ENCODE data around the gene IFNA5. TPM values are rescaled to one million over a fixed set of nuclear protein-coding genes. Genes with fewer than 3 reads are reported as not detected.

The IFNA5 gene
- total RNA-seq, 1 donor from 2014 or later = not detected

DNA sequence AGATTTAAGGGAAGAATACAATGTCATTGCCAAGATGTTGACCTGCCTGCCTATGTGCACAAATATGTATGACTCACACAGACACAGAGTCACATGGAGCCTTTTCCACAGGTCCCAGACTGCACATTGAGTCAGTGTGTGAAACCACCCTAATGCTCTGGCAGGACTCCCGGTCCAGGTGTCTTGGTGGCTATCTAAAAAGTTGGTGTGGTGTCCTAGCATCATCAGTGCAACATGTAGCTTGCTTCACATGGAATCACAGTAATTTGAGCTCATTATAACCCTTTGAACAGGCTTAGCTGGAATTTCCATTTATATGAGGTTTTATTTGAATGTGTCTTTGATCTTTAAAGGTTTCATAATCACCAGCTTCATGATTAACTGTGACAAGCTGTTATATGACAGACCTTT lies 10.7 kb downstream of the IFNA5 start:
- H3K27ac Mint-ChIP-seq (ENCODE audit: unreplicated experiment) = no peak overlapping the region
- H3K27me3 Mint-ChIP-seq (ENCODE audit: low read depth) = peaks cover 28% of the 10 kb centered on the region
- H3K4me3 Mint-ChIP-seq (ENCODE audit: unreplicated experiment) = no peak overlapping the region
- no peaks in the 10 kb centered on the region for H3K4me1 Mint-ChIP-seq (ENCODE audit: low read depth)
- DNase-seq (ENCODE audit: low spot score) = no peak
- peaks cover 2% of the 10 kb centered on the region for H3K9me3 Mint-ChIP-seq (ENCODE audit: low read depth)
- TF ChIP-seq, protein P1, sequence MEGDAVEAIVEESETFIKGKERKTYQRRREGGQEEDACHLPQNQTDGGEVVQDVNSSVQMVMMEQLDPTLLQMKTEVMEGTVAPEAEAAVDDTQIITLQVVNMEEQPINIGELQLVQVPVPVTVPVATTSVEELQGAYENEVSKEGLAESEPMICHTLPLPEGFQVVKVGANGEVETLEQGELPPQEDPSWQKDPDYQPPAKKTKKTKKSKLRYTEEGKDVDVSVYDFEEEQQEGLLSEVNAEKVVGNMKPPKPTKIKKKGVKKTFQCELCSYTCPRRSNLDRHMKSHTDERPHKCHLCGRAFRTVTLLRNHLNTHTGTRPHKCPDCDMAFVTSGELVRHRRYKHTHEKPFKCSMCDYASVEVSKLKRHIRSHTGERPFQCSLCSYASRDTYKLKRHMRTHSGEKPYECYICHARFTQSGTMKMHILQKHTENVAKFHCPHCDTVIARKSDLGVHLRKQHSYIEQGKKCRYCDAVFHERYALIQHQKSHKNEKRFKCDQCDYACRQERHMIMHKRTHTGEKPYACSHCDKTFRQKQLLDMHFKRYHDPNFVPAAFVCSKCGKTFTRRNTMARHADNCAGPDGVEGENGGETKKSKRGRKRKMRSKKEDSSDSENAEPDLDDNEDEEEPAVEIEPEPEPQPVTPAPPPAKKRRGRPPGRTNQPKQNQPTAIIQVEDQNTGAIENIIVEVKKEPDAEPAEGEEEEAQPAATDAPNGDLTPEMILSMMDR (IDR thresholded peaks at IDR 0.05) = no peak
- no peaks in the 10 kb centered on the region for H3K36me3 Mint-ChIP-seq (ENCODE audit: low read depth)

DNA sequence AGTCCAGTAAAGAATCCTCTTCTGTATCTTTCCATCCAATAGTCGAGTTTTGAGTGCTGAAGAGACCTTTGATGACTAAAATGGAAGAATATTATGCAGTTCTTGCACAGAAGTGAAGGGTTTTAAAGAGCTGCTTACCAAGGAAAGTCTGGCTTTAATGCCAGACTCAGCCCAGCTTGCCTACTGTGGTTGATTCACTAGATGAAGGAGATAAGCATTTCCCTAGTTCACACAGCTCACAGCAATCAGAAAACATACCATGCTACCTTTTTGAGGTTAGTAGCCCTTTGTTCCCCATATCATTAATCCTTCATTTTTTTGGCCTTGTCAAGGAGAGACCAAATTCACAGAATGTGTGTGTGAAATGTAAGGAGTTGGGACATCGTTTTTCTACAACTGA lies 15.3 kb downstream of the IFNA5 start:
- TF ChIP-seq, protein P1 (IDR thresholded peaks at IDR 0.05) = no peak

DNA sequence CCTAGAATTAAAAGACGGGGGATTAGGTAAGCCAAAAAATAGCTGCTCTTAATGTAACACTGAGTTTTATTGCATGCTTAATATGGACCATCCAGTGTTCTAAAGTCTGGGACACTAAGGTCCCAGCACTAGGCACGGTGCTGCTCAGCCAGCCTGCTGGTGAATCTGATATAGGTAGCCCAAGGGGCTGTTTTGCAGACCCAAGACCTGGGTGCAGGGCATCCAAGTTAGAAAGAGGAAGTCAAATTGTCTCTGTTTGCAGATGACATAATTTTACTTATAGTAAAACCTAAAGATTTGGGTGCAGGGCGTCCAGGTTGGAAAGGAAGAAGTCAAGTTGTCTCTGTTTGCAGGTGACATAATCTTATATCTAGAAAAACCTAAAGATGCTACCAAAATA lies 17.8 kb downstream of the IFNA5 start:
- Mint-ChIP-seq H3K4me3 (ENCODE audit: unreplicated experiment) (no peak overlapping the region), H3K4me1 (ENCODE audit: low read depth) (no peaks in the 10 kb centered on the region), H3K27ac (ENCODE audit: unreplicated experiment) (no peak overlapping the region), H3K36me3 (ENCODE audit: low read depth) (no peaks in the 10 kb centered on the region), H3K27me3 (ENCODE audit: low read depth) (peaks cover 20% of the 10 kb centered on the region), H3K9me3 (ENCODE audit: low read depth) (peaks cover 10% of the 10 kb centered on the region)
- TF ChIP-seq, protein P1 (IDR thresholded peaks at IDR 0.05) = no peak
- no peak for DNase-seq (ENCODE audit: low spot score)

More for the DNA sequence above, 15.3 kb downstream of the IFNA5 start:
- Mint-ChIP-seq H3K4me1 (ENCODE audit: low read depth) (no peaks in the 10 kb centered on the region), H3K4me3 (ENCODE audit: unreplicated experiment) (no peak overlapping the region), H3K9me3 (ENCODE audit: low read depth) (peaks cover 10% of the 10 kb centered on the region), H3K36me3 (ENCODE audit: low read depth) (no peaks in the 10 kb centered on the region), H3K27ac (ENCODE audit: unreplicated experiment) (no peak overlapping the region), H3K27me3 (ENCODE audit: low read depth) (peaks cover 27% of the 10 kb centered on the region)
- DNase-seq (ENCODE audit: low spot score) = no peak

DNA sequence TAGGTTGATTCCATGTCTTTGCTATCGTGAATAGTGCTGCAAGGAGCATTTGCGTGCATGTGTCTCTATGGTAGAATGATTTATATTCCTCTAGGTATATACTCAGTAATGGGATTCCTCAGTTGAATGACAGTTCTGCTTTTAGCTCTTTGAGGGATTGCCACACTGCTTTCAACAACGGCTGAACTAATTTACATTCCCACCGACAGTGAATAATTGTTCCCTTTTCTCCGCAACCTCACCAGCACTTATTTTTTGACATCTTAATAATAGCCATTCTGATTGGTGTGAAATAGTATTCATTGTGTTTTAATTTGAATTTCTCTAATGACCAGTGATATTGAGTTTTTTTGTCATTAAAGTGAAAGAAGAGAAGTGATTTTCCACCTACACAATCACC lies 18.5 kb downstream of the IFNA5 start:
- Mint-ChIP-seq H3K4me1 (ENCODE audit: low read depth) (no peaks in the 10 kb centered on the region), H3K36me3 (ENCODE audit: low read depth) (no peaks in the 10 kb centered on the region)
- DNase-seq (ENCODE audit: low spot score) = no peak

DNA sequence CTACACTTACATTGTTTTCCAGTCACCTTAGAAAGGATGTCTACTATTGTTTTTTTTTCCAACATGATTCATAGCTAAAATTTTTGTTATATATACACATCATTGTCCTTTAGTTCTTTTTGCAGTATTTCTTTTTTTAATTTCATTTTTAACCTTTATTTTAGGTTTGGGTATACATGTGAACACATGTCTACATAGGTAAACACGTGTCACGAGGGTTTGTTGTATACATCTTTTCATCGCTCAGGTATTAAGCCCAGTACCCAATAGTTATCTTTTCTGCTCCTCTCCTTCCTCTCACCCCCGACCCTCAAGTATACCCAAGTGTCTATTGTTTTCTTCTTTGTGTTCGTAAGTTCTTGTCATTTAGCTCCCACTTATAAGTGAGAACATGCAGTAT lies 19.0 kb downstream of the IFNA5 start:
- no peak for DNase-seq (ENCODE audit: low spot score)
- no peak overlapping the region for H3K27ac Mint-ChIP-seq (ENCODE audit: unreplicated experiment)
- no peaks in the 10 kb centered on the region for H3K36me3 Mint-ChIP-seq (ENCODE audit: low read depth)
- H3K27me3 Mint-ChIP-seq (ENCODE audit: low read depth) = peaks cover 20% of the 10 kb centered on the region
- H3K9me3 Mint-ChIP-seq (ENCODE audit: low read depth) = peaks cover 10% of the 10 kb centered on the region
- H3K4me3 Mint-ChIP-seq (ENCODE audit: unreplicated experiment) = no peak overlapping the region
- TF ChIP-seq, protein P1 (IDR thresholded peaks at IDR 0.05) = no peak
- H3K4me1 Mint-ChIP-seq (ENCODE audit: low read depth) = no peaks in the 10 kb centered on the region

More for the DNA sequence above, 18.5 kb downstream of the IFNA5 start:
- no peak overlapping the region for H3K4me3 Mint-ChIP-seq (ENCODE audit: unreplicated experiment)
- peaks cover 19% of the 10 kb centered on the region for H3K27me3 Mint-ChIP-seq (ENCODE audit: low read depth)
- H3K27ac Mint-ChIP-seq (ENCODE audit: unreplicated experiment) = no peak overlapping the region
- TF ChIP-seq, protein P1 (IDR thresholded peaks at IDR 0.05) = no peak
- peaks cover 10% of the 10 kb centered on the region for H3K9me3 Mint-ChIP-seq (ENCODE audit: low read depth)
